NCI-H128 (cell line): Measurements from ENCODE around the gene WSCD1.

ENCODE experiments used
- DNase-seq: peaks from one replicate; lab custom pipeline; 2025; ENCODE audit not compliant: unreplicated experiment; lab: John Stamatoyannopoulos, UW

WSCD1 gene

GRCh38 chr17:6069539-6070429 is at the start of gene WSCD1:
Gene WSCD1 (plus strand): TSS chr17:6070379. CDS start chr17:6080659, 10,280 bp downstream.
- DNase-seq: no peak

DNA sequence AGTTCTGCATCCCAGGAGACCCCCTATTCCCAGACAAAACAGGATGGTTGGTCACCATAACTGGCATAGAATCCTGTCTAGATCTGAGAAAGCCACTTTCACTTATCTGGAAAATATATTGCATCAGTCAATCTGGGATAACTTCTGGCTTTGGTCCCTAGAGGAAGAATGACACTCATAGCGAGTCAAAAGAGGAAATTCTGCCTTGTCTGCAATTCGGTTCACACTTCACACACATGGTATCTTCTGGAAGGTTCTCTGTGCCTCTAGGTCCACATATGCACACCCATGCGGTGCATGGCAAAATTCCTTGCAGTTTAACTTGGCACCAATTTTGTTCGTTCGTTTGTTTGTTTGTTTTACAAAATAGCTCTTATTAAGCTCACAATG is 49.2 kb upstream of the WSCD1 start:
- no peak for DNase-seq

- no peak for DNase-seq
Measured at GRCh38 chr17:6021627-6022026, 48.6 kb upstream of the WSCD1 start.

- DNase-seq: no peak
Measured at GRCh38 chr17:6023036-6023831, 46.9 kb upstream of the WSCD1 start.

- no peak for DNase-seq
Measured at GRCh38 chr17:6024576-6024975, 45.6 kb upstream of the WSCD1 start.

DNA sequence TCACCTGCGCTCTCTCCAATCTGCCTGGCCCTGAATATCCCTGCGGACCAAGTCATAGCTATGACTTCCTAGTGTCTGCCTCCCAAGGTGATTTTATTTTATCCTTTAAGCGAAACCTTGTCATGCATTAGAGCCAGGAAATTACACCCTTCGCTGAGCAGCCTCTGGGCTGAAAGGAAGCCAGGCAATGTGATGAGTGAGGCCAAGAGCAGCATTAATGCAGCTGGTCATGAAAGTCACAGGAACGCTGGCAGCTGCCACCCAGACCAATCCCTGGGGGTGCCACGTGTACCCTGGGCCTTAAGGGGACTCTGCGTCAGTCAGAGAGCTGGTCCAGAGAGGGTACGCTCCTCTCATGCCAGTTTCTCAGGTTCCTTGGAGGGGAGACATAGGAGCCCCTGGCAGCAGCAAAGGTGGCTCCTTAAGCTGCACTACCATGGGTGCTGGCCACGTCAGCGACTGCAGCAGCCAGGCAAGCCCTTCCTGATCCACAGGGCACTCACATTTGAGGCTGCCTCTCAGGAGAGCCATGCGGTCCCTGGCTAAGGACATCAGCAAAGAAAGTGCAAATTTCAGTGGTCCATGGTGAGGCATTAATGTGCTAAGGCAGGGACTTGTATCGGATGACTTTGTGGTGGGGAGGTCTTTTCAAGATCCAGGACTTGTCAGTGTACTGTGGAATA is 42.7 kb upstream of the WSCD1 start:
- DNase-seq: no peak

GRCh38 chr17:6028294-6028693 is 41.9 kb upstream of the WSCD1 start:
- no peak for DNase-seq

- no peak for DNase-seq
Measured at GRCh38 chr17:6035801-6036394, 34.3 kb upstream of the WSCD1 start.

GRCh38 chr17:6040504-6040903 is 29.7 kb upstream of the WSCD1 start:
- no peak for DNase-seq

DNA sequence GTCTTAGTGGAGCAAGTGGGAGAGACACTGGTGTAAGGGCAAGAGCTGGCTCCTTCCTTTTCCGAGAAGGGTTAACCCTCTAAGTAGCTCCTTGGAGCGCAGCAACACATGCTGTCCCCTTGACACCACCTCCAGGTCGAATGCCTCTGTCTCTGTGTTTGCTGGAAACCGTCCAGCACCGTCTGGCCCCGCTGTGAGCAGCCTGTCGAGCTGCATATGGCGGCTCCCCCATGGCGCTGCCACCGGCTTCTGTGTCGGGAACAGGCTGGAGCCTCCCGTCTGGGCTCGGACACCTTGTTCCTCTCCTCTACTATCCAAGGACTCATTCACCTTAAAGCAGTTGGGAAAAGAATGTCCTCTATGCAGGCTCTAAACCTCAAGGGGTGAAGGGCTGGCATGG is 28.9 kb upstream of the WSCD1 start:
- no peak for DNase-seq

DNA sequence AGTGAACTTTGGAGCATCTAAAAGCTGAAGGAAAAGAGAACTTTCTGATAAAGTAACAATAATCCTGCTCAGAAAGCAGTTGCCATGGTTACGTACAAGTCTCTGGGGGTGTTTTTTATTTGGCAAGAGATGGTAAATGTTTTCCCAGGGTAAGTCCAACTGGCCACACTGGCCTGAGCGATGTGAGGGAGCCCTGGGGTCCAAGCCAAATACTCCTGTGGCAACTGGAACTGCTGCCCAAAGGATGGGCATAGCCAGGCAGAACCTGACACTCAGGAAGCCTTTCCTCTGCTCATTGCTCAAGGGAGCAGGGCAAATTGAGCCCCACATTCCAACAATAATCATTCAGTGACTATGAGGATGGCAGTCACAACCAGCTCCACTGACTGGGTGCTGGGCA is 26.8 kb upstream of the WSCD1 start:
- DNase-seq: no peak

GRCh38 chr17:6044261-6044660 is 25.9 kb upstream of the WSCD1 start:
- DNase-seq: no peak

DNA sequence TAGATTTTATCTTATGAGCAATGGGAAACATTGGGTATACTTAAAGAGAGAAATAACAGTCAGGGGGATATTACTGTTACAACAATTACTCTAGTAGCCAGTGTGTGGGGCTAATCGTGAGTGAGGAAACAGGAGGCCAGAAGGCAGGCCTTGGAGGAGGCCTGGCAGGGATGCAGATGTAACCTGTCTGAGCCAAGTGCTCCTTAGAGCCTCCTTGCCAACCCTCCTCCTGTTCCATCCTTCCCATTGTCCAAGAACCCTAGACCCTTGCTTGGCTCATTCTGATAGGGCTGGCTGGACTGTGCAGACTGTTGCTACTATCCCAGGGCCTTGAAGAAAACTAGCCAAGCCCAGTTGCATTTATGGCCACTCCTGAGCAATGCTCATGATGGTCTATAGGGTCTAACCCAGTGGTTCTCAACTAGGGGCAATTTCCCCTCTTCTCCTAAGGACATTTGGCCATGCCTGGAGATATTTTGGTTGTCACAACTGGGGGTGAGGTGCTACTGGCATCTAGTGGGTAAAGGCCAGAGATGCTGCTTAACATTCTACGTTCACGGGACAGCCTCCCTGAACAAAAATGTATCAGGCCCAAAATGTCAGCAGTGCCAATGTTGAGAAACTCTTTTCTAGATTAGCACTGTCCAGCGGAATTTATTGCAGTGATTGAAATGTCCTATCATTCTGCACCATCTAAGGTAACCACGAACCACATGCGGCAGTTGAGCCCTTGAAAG is 24.4 kb upstream of the WSCD1 start:
- no peak for DNase-seq

GRCh38 chr17:6046431-6046830 is 23.7 kb upstream of the WSCD1 start:
- no peak for DNase-seq

GRCh38 chr17:6046931-6047330 is 23.2 kb upstream of the WSCD1 start:
- no peak for DNase-seq

DNA sequence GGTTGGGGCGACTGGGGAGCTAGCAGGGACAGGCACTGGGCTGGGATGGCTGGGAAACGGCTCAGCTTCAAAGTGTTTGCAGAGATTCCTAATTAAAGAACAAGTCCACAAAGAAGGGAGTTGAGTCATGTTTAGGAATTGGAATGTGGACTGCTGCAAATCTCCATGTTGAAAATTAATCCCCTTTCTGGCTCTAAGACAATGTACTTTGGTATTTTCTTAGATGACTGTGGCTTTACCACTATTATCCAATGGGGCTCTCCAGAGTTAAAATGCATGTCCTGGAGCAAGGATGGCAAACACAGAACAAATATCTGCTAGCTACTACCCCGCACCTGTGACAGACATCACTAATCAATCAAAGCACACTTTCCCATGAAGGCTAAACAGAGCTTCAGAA is 22.2 kb upstream of the WSCD1 start:
- no peak for DNase-seq

GRCh38 chr17:6048486-6048885 is 21.7 kb upstream of the WSCD1 start:
- DNase-seq: no peak

GRCh38 chr17:6052926-6053325 is 17.3 kb upstream of the WSCD1 start:
- no peak for DNase-seq

DNA sequence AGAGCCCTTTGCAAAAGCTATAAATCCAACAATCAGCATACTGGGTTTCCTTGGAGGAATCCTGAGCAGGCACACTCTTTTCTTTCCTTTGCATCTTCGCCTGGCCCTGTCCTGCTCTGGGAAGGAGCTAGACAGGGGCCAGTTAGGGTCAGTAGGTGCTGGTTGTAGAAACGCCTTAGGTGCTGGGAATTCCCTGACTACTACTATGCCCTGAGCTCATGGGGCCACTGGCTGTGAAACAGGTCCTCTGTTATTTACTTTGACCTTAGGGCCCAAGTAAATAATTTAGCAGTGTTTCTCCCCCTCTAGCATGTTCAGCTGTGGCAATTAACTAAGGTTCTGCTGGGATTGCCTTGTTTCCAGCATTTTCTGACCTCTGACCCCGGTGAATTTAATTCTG is 15.8 kb upstream of the WSCD1 start:
- DNase-seq: no peak

DNA sequence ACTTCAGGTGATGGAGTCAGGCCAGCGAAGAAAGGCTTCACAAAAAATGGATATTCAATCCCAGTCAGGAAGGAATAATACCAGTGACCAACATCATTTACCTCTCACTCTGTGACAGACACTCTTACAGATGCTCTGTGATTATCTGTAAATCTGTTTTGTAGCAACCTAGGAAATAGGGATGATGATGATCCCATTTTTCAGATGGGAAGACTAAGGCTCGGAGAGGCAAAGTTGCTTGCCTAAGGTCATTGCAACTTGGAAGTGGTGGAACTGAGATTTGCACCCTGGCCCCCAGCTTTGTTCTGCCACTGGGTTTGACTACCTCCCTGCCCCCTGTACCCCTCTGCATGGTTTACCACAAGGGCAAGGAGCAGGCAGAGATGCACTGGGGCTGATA is 14.1 kb upstream of the WSCD1 start:
- no peak for DNase-seq

GRCh38 chr17:6057562-6057961 is 12.6 kb upstream of the WSCD1 start:
- DNase-seq: no peak
